IMR-90 (cell line): ENCODE results near the gene ECM1.
A peak's percentile ranks its signal among the peaks of the same experiment; 100 is the strongest.

ENCODE experiments used
- CEBPB ChIP-seq: IDR thresholded peaks from 2 replicates; pipeline ENCODE4 v1.6.1; 2012; ENCODE audit warnings: low read depth, low read length, improper control_type of control experiment
- CTCF ChIP-seq: conservative IDR thresholded peaks from 2 replicates; pipeline ENCODE4 v1.5.1; 2012; ENCODE audit warnings: mild to moderate bottlenecking, low read depth, low read length, improper control_type of control experiment
- ELK1 ChIP-seq: fragments of 150-350 bp; IDR thresholded peaks from 2 replicates; pipeline ENCODE4 v1.6.1; 2016; ENCODE audit warnings: low read depth, mild to moderate bottlenecking, low read length, moderate library complexity, borderline replicate concordance
- MXI1 ChIP-seq: IDR thresholded peaks from 2 replicates; pipeline ENCODE4 v1.6.1; 2012; ENCODE audit warnings: low read depth, mild to moderate bottlenecking, low read length, moderate library complexity, borderline replicate concordance
- POLR2A ChIP-seq: IDR thresholded peaks from 2 replicates; pipeline ENCODE4 v1.6.1; 2012; ENCODE audit warnings: mild to moderate bottlenecking, low read depth, low read length

- TF ChIP-seq CEBPB (peak; percentile 34; the same call in 1 of the 2 replicates), POLR2A (peak; percentile 12; the same call in 1 of the 2 replicates), CTCF (peak; percentile 20; the same call in 1 of the 2 replicates), ELK1 (no peak), MXI1 (peak; percentile 57; the same call in 1 of the 2 replicates)
Observed at GRCh38 chr1:150548632-150549495, 41.0 kb downstream of the ECM1 start, which contains the start of gene ADAMTSL4.
